Glutamatergic neuron (in vitro differentiated cells): ENCODE measurements around the gene ZFP36L1. TPM values are rescaled to one million over a fixed set of nuclear protein-coding genes. Genes with fewer than 3 reads are reported as not detected.

Source experiments
- DNase-seq: peaks from one replicate; pipeline ENCODE4 v3.0.0; 2022
- H3K27ac Mint-ChIP-seq: one replicate; pipeline ENCODE4 v1.8.0; 2020; ENCODE audit warnings: mild to moderate bottlenecking, mixed read lengths, inconsistent platforms; ENCODE audit not compliant: unreplicated experiment
- H3K27me3 Mint-ChIP-seq: one replicate; pipeline ENCODE4 v1.8.0; 2020; ENCODE audit warnings: mild to moderate bottlenecking, moderate library complexity, mixed read lengths, inconsistent platforms; ENCODE audit not compliant: unreplicated experiment
- H3K36me3 Mint-ChIP-seq: one replicate; pipeline ENCODE4 v1.8.0; 2020; ENCODE audit warnings: mild to moderate bottlenecking, mixed read lengths, inconsistent platforms; ENCODE audit not compliant: unreplicated experiment
- H3K4me1 Mint-ChIP-seq: one replicate; pipeline ENCODE4 v1.8.0; 2020; ENCODE audit warnings: mild to moderate bottlenecking, low read depth, mixed read lengths, inconsistent platforms; ENCODE audit not compliant: unreplicated experiment
- H3K4me3 Mint-ChIP-seq: one replicate; pipeline ENCODE4 v1.8.0; 2020; ENCODE audit warnings: mild to moderate bottlenecking, mixed read lengths, inconsistent platforms; ENCODE audit not compliant: unreplicated experiment
- H3K9me3 Mint-ChIP-seq: one replicate; pipeline ENCODE4 v1.8.0; 2020; ENCODE audit warnings: mild to moderate bottlenecking, moderate library complexity, mixed read lengths, inconsistent platforms; ENCODE audit not compliant: unreplicated experiment
- total RNA-seq: library from RNA; stranded (reverse); fragmentation: NEBNext Ultra II Directional; extraction: Animal tissue kit (Norgen Biotek cat#: 25700); gene quantifications from one replicate; pipeline ENCODE4 v1.2.1, GENCODE V29; 2021; ENCODE audit not compliant: unreplicated experiment
- TF ChIP-seq, protein P1 (sequence below): fragments of 200-600 bp; sonication (generic); IDR thresholded peaks from one replicate; pipeline ENCODE4 v1.5.0; 2021; ENCODE audit not compliant: partially characterized antibody, unreplicated experiment

Gene ZFP36L1
- total RNA-seq, 1 donor from 2014 or later: 2.7 TPM

- TF ChIP-seq, protein P1, sequence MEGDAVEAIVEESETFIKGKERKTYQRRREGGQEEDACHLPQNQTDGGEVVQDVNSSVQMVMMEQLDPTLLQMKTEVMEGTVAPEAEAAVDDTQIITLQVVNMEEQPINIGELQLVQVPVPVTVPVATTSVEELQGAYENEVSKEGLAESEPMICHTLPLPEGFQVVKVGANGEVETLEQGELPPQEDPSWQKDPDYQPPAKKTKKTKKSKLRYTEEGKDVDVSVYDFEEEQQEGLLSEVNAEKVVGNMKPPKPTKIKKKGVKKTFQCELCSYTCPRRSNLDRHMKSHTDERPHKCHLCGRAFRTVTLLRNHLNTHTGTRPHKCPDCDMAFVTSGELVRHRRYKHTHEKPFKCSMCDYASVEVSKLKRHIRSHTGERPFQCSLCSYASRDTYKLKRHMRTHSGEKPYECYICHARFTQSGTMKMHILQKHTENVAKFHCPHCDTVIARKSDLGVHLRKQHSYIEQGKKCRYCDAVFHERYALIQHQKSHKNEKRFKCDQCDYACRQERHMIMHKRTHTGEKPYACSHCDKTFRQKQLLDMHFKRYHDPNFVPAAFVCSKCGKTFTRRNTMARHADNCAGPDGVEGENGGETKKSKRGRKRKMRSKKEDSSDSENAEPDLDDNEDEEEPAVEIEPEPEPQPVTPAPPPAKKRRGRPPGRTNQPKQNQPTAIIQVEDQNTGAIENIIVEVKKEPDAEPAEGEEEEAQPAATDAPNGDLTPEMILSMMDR: no peak
- H3K4me3 Mint-ChIP-seq: no peak overlapping the region
- H3K4me1 Mint-ChIP-seq: peaks cover 14% of the 10 kb centered on the region
- H3K27ac Mint-ChIP-seq: no peak overlapping the region
- DNase-seq: no peak
- H3K36me3 Mint-ChIP-seq: no peaks in the 10 kb centered on the region
- H3K27me3 Mint-ChIP-seq: peaks cover 5% of the 10 kb centered on the region
- peaks cover 4% of the 10 kb centered on the region for H3K9me3 Mint-ChIP-seq
Observed at GRCh38 chr14:68813318-68813838, 20.5 kb upstream of the ZFP36L1 start.

DNA sequence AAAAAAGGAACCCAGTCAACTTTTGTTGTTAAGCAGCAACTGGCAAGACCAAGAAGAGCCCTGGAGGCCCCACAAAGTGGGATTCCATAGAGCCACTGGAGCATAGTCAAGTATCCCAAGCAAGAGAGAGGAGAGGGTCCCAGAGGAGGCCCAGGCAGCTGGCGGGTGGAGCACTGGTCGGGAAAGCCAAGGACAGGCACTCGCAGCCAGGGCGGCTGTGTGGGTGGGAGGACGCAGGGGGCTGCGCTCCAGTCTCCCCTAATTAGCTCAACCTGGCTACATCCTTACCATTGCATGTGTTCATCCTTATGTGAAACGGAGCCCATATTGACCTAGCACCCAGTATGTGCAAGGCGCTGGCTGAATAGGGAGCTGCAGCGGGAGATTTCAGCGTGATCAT is 18.3 kb upstream of the ZFP36L1 start:
- no peak overlapping the region for H3K4me3 Mint-ChIP-seq
- H3K9me3 Mint-ChIP-seq: no peaks in the 10 kb centered on the region
- no peaks in the 10 kb centered on the region for H3K36me3 Mint-ChIP-seq
- no peak for DNase-seq
- no peak overlapping the region for H3K27ac Mint-ChIP-seq
- H3K27me3 Mint-ChIP-seq: peaks cover 5% of the 10 kb centered on the region
- peaks cover 14% of the 10 kb centered on the region for H3K4me1 Mint-ChIP-seq
- TF ChIP-seq, protein P1: no peak

DNA sequence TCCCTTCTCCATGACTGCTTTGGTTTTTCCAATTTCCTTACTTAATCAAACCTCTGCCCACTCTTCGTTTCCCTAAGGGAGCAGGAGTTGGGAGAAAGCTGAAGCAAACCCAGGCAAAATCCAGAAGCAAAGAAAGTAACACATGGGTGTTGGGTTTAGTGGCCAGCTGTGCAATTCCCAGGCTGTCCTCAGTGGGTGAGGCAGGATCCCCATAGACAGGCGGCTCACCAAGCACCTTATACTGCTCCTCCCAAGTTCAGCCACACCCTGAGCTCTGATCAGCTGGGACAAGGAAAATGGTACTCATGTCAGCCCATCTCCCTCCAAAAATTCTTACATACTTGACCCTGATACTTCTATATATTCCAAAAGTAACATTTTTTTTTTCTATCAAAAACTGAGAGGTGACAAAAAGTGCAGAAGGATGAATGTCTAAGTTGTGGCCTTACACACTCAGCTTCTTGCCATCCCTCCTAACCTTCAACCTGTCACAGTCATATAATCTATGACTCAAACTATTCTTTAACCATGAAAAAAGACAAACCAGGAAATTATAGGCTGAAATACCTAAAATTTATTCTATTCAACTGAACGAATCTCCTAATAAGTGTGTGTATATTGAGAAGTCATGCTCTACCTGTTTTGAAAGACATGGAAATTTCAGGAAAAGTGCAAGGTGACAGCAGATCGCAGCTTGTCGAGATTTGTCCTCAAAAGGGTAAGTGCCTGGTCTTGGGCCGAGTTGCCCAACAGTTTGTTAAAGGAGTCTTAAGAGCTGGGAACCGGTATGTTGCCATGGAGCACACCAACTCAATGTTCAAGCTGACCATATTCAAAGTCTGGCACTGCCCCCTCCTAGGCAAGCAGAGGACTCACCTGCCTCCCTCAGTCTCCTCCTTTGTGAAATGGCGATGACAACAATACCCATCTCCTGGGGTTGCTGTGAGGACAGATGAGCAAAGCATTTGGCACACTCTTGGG is 17.6 kb upstream of the ZFP36L1 start:
- DNase-seq: no peak
- no peaks in the 10 kb centered on the region for H3K36me3 Mint-ChIP-seq

DNA sequence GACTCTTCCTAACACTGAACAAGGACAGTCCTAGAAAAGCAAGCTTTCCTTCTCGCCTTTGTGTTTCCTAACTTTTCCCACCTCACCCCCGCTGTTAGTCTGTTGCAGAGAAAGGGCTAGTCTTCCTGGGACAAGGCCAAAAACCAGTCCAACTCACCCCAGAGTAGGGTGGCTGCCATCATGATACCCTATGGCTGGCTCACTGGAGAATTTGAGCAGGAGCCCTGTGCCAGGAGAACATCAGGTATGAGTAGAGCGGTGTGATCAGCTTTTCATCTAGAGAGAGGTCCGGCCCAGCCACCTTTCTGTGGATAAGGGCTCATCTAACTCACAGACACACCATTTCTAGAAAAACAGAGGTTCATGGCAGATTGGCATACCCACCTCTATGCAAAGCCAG is 16.7 kb upstream of the ZFP36L1 start:
- Mint-ChIP-seq H3K27ac (no peak overlapping the region), H3K9me3 (no peaks in the 10 kb centered on the region), H3K27me3 (no peaks in the 10 kb centered on the region), H3K4me3 (no peak overlapping the region), H3K36me3 (peaks cover 8% of the 10 kb centered on the region), H3K4me1 (peaks cover 5% of the 10 kb centered on the region)
- no peak for DNase-seq
- TF ChIP-seq, protein P1: no peak

More for the DNA sequence above, 17.6 kb upstream of the ZFP36L1 start:
- TF ChIP-seq, protein P1: no peak
- Mint-ChIP-seq H3K4me3 (no peak overlapping the region), H3K27ac (no peak overlapping the region), H3K4me1 (peaks cover 13% of the 10 kb centered on the region), H3K9me3 (no peaks in the 10 kb centered on the region), H3K27me3 (peaks cover 3% of the 10 kb centered on the region)
